MM.1S (cell line): Measurements from ENCODE around the gene PCSK9.

ENCODE experiments used
- EZH2 ChIP-seq: fragments of 300-600 bp; sonication (generic); optimal IDR thresholded peaks from 2 replicates; pipeline ENCODE3; 2017; ENCODE audit warnings: low read depth, mild to moderate bottlenecking, antibody characterized with exemption, low read length, mixed read lengths
- EZH2phosphoT487 ChIP-seq: fragments of 300-600 bp; sonication (generic); IDR thresholded peaks from 2 replicates; pipeline ENCODE4 v1.6.1; 2018; ENCODE audit warnings: antibody characterized with exemption, low read length
- TF ChIP-seq, protein P1 (sequence below): fragments of 300-600 bp; sonication (generic); IDR thresholded peaks from 2 replicates; pipeline ENCODE4 v1.5.1; 2016; ENCODE audit warnings: antibody characterized with exemption, low read length, mixed read lengths

DNA sequence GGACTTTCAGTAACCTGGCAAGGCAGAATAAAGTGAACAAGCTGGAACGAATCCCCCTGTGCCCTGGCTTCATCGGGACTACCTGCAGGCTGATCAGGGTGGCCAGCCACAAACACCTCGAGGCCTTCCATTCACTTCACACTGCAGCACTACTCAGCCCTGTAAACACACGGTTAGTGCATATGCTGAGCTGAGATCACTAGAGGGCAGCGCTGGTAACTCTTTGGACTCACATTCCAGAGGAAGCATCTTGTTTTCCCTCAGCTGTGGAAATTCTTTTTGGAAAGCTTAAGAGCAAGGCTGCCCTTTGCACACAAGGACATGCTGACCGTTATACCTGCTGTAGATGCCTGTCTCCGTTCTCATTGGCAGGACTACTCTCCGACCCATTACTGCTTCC is 32.1 kb downstream of the PCSK9 start:
- TF ChIP-seq, protein P1, sequence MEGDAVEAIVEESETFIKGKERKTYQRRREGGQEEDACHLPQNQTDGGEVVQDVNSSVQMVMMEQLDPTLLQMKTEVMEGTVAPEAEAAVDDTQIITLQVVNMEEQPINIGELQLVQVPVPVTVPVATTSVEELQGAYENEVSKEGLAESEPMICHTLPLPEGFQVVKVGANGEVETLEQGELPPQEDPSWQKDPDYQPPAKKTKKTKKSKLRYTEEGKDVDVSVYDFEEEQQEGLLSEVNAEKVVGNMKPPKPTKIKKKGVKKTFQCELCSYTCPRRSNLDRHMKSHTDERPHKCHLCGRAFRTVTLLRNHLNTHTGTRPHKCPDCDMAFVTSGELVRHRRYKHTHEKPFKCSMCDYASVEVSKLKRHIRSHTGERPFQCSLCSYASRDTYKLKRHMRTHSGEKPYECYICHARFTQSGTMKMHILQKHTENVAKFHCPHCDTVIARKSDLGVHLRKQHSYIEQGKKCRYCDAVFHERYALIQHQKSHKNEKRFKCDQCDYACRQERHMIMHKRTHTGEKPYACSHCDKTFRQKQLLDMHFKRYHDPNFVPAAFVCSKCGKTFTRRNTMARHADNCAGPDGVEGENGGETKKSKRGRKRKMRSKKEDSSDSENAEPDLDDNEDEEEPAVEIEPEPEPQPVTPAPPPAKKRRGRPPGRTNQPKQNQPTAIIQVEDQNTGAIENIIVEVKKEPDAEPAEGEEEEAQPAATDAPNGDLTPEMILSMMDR, result peak; percentile 33
- TF ChIP-seq EZH2, result no peak
- TF ChIP-seq EZH2phosphoT487, result no peak
